ENCODE measurements around the gene AMIGO1.

Gene AMIGO1

GRCh38 chr1:109547463-109548320 lies 38.2 kb upstream of the AMIGO1 start:
- TF ChIP-seq POLR2AphosphoS5 (IDR thresholded peaks at IDR 0.05; ENCODE audit: low read depth, low read length) (no peak), SIN3A (IDR thresholded peaks at IDR 0.05; ENCODE audit: borderline replicate concordance, insufficient read depth, low read length) (0 out of 2 replicates have a peak, but pooled peaks have one; percentile 8)

- TF ChIP-seq REST (IDR thresholded peaks at IDR 0.05; ENCODE audit: insufficient read depth in 1 of 2, low read depth in 2 of 2, low read length in 2 of 2): no peak
- no peak for TF ChIP-seq FOXP2 (optimal IDR thresholded peaks at IDR 0.05; ENCODE audit: borderline replicate concordance, extremely low read depth, extremely low read length, insufficient read depth)
- TF ChIP-seq POLR2AphosphoS5 (IDR thresholded peaks at IDR 0.05; ENCODE audit: low read depth, low read length): no peak; the same call in 1 of the 2 replicates
- no peak for TF ChIP-seq SIN3A (IDR thresholded peaks at IDR 0.05; ENCODE audit: borderline replicate concordance, insufficient read depth, low read length)
Measured at GRCh38 chr1:109546311-109547109, 37.0 kb upstream of the AMIGO1 start.

- TF ChIP-seq SIN3A (IDR thresholded peaks at IDR 0.05; ENCODE audit: borderline replicate concordance, insufficient read depth, low read length) (no peak), TAF1 (IDR thresholded peaks at IDR 0.05; ENCODE audit: borderline replicate concordance, insufficient read depth, low read length) (no peak), FOXP2 (optimal IDR thresholded peaks at IDR 0.05; ENCODE audit: borderline replicate concordance, extremely low read depth, extremely low read length, insufficient read depth) (no peak), REST (IDR thresholded peaks at IDR 0.05; ENCODE audit: insufficient read depth in 1 of 2, low read depth in 2 of 2, low read length in 2 of 2) (no peak), POLR2AphosphoS5 (IDR thresholded peaks at IDR 0.05; ENCODE audit: low read depth, low read length) (no peak)
Measured at GRCh38 chr1:109543988-109544735, 34.6 kb upstream of the AMIGO1 start.

- TF ChIP-seq REST (IDR thresholded peaks at IDR 0.05; ENCODE audit: insufficient read depth in 1 of 2, low read depth in 2 of 2, low read length in 2 of 2): no peak
- no peak for TF ChIP-seq POLR2AphosphoS5 (IDR thresholded peaks at IDR 0.05; ENCODE audit: low read depth, low read length)
- no peak for TF ChIP-seq SIN3A (IDR thresholded peaks at IDR 0.05; ENCODE audit: borderline replicate concordance, insufficient read depth, low read length)
- no peak for TF ChIP-seq FOXP2 (optimal IDR thresholded peaks at IDR 0.05; ENCODE audit: borderline replicate concordance, extremely low read depth, extremely low read length, insufficient read depth)
- no peak for TF ChIP-seq TAF1 (IDR thresholded peaks at IDR 0.05; ENCODE audit: borderline replicate concordance, insufficient read depth, low read length)
Measured at GRCh38 chr1:109543283-109543987, 33.9 kb upstream of the AMIGO1 start.

- TF ChIP-seq SIN3A (IDR thresholded peaks at IDR 0.05; ENCODE audit: borderline replicate concordance, insufficient read depth, low read length) (no peak), FOXP2 (optimal IDR thresholded peaks at IDR 0.05; ENCODE audit: borderline replicate concordance, extremely low read depth, extremely low read length, insufficient read depth) (no peak), TAF1 (IDR thresholded peaks at IDR 0.05; ENCODE audit: borderline replicate concordance, insufficient read depth, low read length) (no peak), REST (IDR thresholded peaks at IDR 0.05; ENCODE audit: insufficient read depth in 1 of 2, low read depth in 2 of 2, low read length in 2 of 2) (no peak), POLR2AphosphoS5 (IDR thresholded peaks at IDR 0.05; ENCODE audit: low read depth, low read length) (no peak)
Measured at GRCh38 chr1:109542657-109543056, 33.1 kb upstream of the AMIGO1 start.

Measured in PFSK-1 (cell line).